Hematopoietic multipotent progenitor cell (in vitro differentiated cells): ENCODE measurements around the gene CXCL12. TPM values are rescaled to one million over a fixed set of nuclear protein-coding genes. Genes with fewer than 3 reads are reported as not detected.

Source experiments
- DNase-seq, 3 donors: peaks; one replicate each; pipeline ENCODE4 v3.0.0-alpha.2; 2011 to 2015; ENCODE audit warnings: low read depth in 2 of 3, low spot score in 2 of 3
- total RNA-seq: library from RNA; depleted of rRNA; stranded (reverse); fragments of >200 nt; gene quantifications from one replicate; pipeline ENCODE4 v1.2.3, GENCODE V29; 2012

CXCL12 gene
- total RNA-seq, 1 donor, result under 0.01 TPM

- peak in 2 of 3 donors; percentile 31 to 41 for DNase-seq
Observed at GRCh38 chr10:44386546-44387052, 1.7 kb upstream of the CXCL12 start.

- DNase-seq, result peak in 2 of 3 donors; percentile 4 to 10
Observed at GRCh38 chr10:44385696-44386441, 972 bp upstream of the CXCL12 start.

GRCh38 chr10:44384601-44385025 is 284 bp downstream of the CXCL12 start:
- peak in 1 of 3 donors; percentile 9 for DNase-seq

- no peak for DNase-seq
Observed at GRCh38 chr10:44383749-44384600, 922 bp downstream of the CXCL12 start.

GRCh38 chr10:44382981-44383748 is 1.7 kb downstream of the CXCL12 start:
- DNase-seq, result no peak

GRCh38 chr10:44382131-44382858 is 2.6 kb downstream of the CXCL12 start:
- no peak for DNase-seq

- no peak for DNase-seq
Observed at GRCh38 chr10:44380829-44381600, 3.9 kb downstream of the CXCL12 start.

GRCh38 chr10:44379907-44380306 is 5.0 kb downstream of the CXCL12 start:
- DNase-seq, result no peak

GRCh38 chr10:44378626-44379025 is 6.3 kb downstream of the CXCL12 start:
- no peak for DNase-seq

- DNase-seq, result no peak
Observed at GRCh38 chr10:44377651-44378310, 7.1 kb downstream of the CXCL12 start.

- DNase-seq, result no peak
Observed at GRCh38 chr10:44376472-44377099, 8.3 kb downstream of the CXCL12 start.

GRCh38 chr10:44374155-44374554 is 10.7 kb downstream of the CXCL12 start:
- no peak for DNase-seq

GRCh38 chr10:44373341-44373995 is 11.4 kb downstream of the CXCL12 start:
- DNase-seq, result no peak

- no peak for DNase-seq
Observed at GRCh38 chr10:44372181-44372580, 12.7 kb downstream of the CXCL12 start.

- DNase-seq, result no peak
Observed at GRCh38 chr10:44370731-44371248, 14.1 kb downstream of the CXCL12 start.

- DNase-seq, result no peak
Observed at GRCh38 chr10:44369854-44370253, 15.0 kb downstream of the CXCL12 start.

- no peak for DNase-seq
Observed at GRCh38 chr10:44369296-44369695, 15.6 kb downstream of the CXCL12 start.

GRCh38 chr10:44368637-44369036 is 16.3 kb downstream of the CXCL12 start:
- DNase-seq, result no peak
